ENCODE results near the gene CNTNAP5. TPM values are rescaled to one million over a fixed set of nuclear protein-coding genes. Genes with fewer than 3 reads are reported as not detected.

The CNTNAP5 gene
- total and polyA plus RNA-seq, 2 donors (not counting 3 experiments of a cell fraction or from before 2014, with no cell fraction given) = not detected

DNA sequence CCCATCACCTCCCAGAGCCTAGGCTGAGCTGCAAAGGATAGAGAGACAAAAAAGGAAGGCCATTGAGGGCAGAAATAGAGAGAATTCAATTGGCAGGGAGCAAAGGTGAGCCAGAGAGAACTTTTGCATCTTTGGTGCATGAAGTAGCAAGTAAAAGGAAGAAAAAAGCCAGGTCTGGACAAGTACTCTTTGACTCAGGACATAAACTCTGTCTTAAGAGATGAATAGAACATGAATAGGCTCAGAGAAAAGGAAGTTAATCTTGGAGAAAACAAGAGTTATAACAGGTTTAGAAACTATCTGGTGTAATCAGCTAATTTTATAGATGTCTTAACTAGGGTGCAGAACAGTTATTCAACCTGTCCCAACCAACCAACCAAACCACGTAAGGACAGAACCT, 95.2 kb downstream of the CNTNAP5 start:
- dilution Hi-C loops (cut with MboI; ENCODE audit: extremely low pct_ligation_motif_present, low sequenced_read_pairs) = no loop called here
- no TSS peak for BruUV-seq (replicated peaks)
- POLR2A ChIA-PET = no interaction called here

More for the DNA sequence above, 95.2 kb downstream of the CNTNAP5 start:
- DNase-seq (ENCODE audit: low read depth, low spot score) (no peak), FAIRE-seq (no peak)
- TF ChIP-seq POLR2A (IDR thresholded peaks at IDR 0.05; ENCODE audit: low read depth, low read length) (no peak), POLR2AphosphoS5 (IDR thresholded peaks at IDR 0.05; ENCODE audit: insufficient read depth, low read depth, low read length) (no peak), GATA2 (IDR thresholded peaks at IDR 0.05; ENCODE audit: insufficient read depth, insufficient read length, low read depth, low read length) (no peak), CTCF (IDR thresholded peaks at IDR 0.05; ENCODE audit: extremely low read depth in 1 of 2, insufficient read depth in 1 of 2, low read depth in 1 of 2, low read length in 2 of 2) (no peak), JUN (IDR thresholded peaks at IDR 0.05; ENCODE audit: borderline replicate concordance, insufficient read depth, insufficient read length, low read depth) (no peak), MYC (IDR thresholded peaks at IDR 0.05; ENCODE audit: low read depth, low read length) (no peak), FOS (IDR thresholded peaks at IDR 0.05; ENCODE audit: borderline replicate concordance, insufficient read depth, low read length) (no peak), EZH2 (IDR thresholded peaks at IDR 0.05; ENCODE audit: borderline replicate concordance, low read depth, low read length, severe bottlenecking) (no peak)
- TF ChIP-seq, protein P1, sequence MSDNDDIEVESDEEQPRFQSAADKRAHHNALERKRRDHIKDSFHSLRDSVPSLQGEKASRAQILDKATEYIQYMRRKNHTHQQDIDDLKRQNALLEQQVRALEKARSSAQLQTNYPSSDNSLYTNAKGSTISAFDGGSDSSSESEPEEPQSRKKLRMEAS (IDR thresholded peaks at IDR 0.05; ENCODE audit: insufficient read depth, insufficient read length) = no peak
- H3K79me2 ChIP-seq (ENCODE audit: control insufficient read depth, insufficient read depth, low read length) = no peaks in the 10 kb centered on the region
- no peak overlapping the region for H3K4me2 ChIP-seq (ENCODE audit: insufficient read depth, low read length)
- H3K9me3 ChIP-seq (replicated peaks; ENCODE audit: control insufficient read depth, insufficient read depth, low read length) = peaks cover 6% of the 10 kb centered on the region
- H3K4me3 ChIP-seq (replicated peaks in 1 of 3; ENCODE audit: insufficient read depth in 1 of 3, low read depth in 1 of 3, low read length in 3 of 3) = no peak overlapping the region
- H3K27ac ChIP-seq (ENCODE audit: insufficient read depth, low read depth, low read length) = no peak overlapping the region
- no peak overlapping the region for H3K9ac ChIP-seq (replicated peaks; ENCODE audit: extremely low read depth, insufficient read depth, low read length)
- intact Hi-C loops (cut with micrococcal nuclease) = no loop called here
- CTCF ChIA-PET = no interaction called here
- no peaks in the 10 kb centered on the region for H4K20me1 ChIP-seq (replicated peaks; ENCODE audit: control insufficient read depth, extremely low read depth, insufficient read depth, low read length)
- H3K4me1 ChIP-seq (ENCODE audit: control insufficient read depth, extremely low read depth, insufficient read depth, low read length) = no peaks in the 10 kb centered on the region
- no peak overlapping the region for H2AFZ ChIP-seq (ENCODE audit: low read depth, low read length)
- H3K9me1 ChIP-seq (replicated peaks; ENCODE audit: control insufficient read depth, extremely low read depth, insufficient read depth, low read length) = no peaks in the 10 kb centered on the region
- H3K36me3 ChIP-seq (ENCODE audit: control insufficient read depth in 2 of 2, extremely low read depth in 1 of 2, insufficient read depth in 2 of 2, low read length in 2 of 2) = no peaks in the 10 kb centered on the region
- H3K27me3 ChIP-seq (ENCODE audit: control insufficient read depth in 2 of 2, insufficient read depth in 2 of 2, low read length in 2 of 2) = no peaks in the 10 kb centered on the region

Measured in endothelial cell of umbilical vein (primary cell).